ENCODE measurements around the gene RABGAP1.

DNA sequence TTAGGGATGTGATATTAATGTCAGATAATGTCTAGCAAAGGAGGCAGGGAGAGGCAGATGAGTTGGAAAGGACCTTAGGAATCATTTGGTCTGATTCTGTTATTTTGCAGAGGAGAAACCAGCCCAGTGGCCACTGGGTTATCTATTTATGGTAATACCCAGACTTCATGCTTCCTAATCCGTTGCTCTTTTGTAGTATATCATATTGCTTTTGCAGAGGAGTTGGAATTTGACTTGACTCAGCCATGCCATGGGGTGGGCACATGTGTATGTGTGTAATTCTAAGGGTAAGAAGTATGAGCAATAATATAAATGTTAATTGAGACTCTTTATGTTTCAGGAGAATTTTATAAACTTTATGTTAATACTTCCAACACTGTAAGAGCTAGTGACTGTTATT, 100.0 kb downstream of the RABGAP1 start:
- TF ChIP-seq, protein P1, sequence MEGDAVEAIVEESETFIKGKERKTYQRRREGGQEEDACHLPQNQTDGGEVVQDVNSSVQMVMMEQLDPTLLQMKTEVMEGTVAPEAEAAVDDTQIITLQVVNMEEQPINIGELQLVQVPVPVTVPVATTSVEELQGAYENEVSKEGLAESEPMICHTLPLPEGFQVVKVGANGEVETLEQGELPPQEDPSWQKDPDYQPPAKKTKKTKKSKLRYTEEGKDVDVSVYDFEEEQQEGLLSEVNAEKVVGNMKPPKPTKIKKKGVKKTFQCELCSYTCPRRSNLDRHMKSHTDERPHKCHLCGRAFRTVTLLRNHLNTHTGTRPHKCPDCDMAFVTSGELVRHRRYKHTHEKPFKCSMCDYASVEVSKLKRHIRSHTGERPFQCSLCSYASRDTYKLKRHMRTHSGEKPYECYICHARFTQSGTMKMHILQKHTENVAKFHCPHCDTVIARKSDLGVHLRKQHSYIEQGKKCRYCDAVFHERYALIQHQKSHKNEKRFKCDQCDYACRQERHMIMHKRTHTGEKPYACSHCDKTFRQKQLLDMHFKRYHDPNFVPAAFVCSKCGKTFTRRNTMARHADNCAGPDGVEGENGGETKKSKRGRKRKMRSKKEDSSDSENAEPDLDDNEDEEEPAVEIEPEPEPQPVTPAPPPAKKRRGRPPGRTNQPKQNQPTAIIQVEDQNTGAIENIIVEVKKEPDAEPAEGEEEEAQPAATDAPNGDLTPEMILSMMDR (IDR thresholded peaks at IDR 0.05) = no peak
- no peak for TF ChIP-seq POLR2A (IDR thresholded peaks at IDR 0.05)
